Measurements from ENCODE around the gene C1orf159. TPM values are rescaled to one million over a fixed set of nuclear protein-coding genes. Genes with fewer than 3 reads are reported as not detected.

The C1orf159 gene
- total and polyA plus RNA-seq, 7 donors: 6.6 to 25.3 (median 8.2) TPM

- H3K36me3 ChIP-seq: peaks cover 0 to 53% (median 3%) of the 10 kb centered on the region in 4 donors
- no peaks in the 10 kb centered on the region for H3K9me3 ChIP-seq
- TF ChIP-seq EP300 (IDR thresholded peaks at IDR 0.05): no peak
- no peak for TF ChIP-seq POLR2A (IDR thresholded peaks at IDR 0.05)
- no peak for TF ChIP-seq POLR2AphosphoS5 (IDR thresholded peaks at IDR 0.05)
- TF ChIP-seq CTCF (IDR thresholded peaks at IDR 0.05): no peak
- no peaks in the 10 kb centered on the region for H3K4me1 ChIP-seq
- no peak overlapping the region for H3K27ac ChIP-seq
- 94 to 96% methylated on average over 26 of the region's 26 CpGs for WGBS, 2 donors
- H3K27me3 ChIP-seq: no peaks in the 10 kb centered on the region
- intact Hi-C loops (cut with DNase I): no loop called here
- no peak for DNase-seq
- H3K4me3 ChIP-seq: no peak overlapping the region
Measured at GRCh38 chr1:1046767-1047166, 69.1 kb downstream of the C1orf159 start.

- WGBS, 2 donors: 95 to 96% methylated on average over 20 of the region's 20 CpGs
- Histone ChIP-seq H3K9me3 (no peaks in the 10 kb centered on the region), H3K27me3 (no peaks in the 10 kb centered on the region), H3K4me3 (no peak overlapping the region), H3K27ac (no peak overlapping the region), H3K36me3 (peaks cover 0 to 48% (median 3%) of the 10 kb centered on the region in 4 donors), H3K4me1 (peaks cover 0 to 1% (median under 1%) of the 10 kb centered on the region in 4 donors)
- intact Hi-C loops (cut with DNase I): no loop called here
- no peak for DNase-seq
- TF ChIP-seq EP300 (IDR thresholded peaks at IDR 0.05): no peak
- TF ChIP-seq CTCF (IDR thresholded peaks at IDR 0.05): no peak
- no peak for TF ChIP-seq POLR2A (IDR thresholded peaks at IDR 0.05)
- no peak for TF ChIP-seq POLR2AphosphoS5 (IDR thresholded peaks at IDR 0.05)
Measured at GRCh38 chr1:1046243-1046642, 69.6 kb downstream of the C1orf159 start.

GRCh38 chr1:1045129-1045528 lies 70.8 kb downstream of the C1orf159 start:
- intact Hi-C loops (cut with DNase I): no loop called here
- 91 to 93% methylated on average over 23 of the region's 23 CpGs for WGBS, 2 donors
- H3K4me1 ChIP-seq: peaks cover 0 to 10% (median 7%) of the 10 kb centered on the region in 4 donors

GRCh38 chr1:1044455-1045078 lies 71.3 kb downstream of the C1orf159 start:
- no peak overlapping the region for H3K4me3 ChIP-seq
- H3K36me3 ChIP-seq: peaks cover 0 to 40% (median 3%) of the 10 kb centered on the region in 4 donors

More at GRCh38 chr1:1045129-1045528, 70.8 kb downstream of the C1orf159 start:
- Histone ChIP-seq H3K27ac (no peak overlapping the region), H3K27me3 (no peaks in the 10 kb centered on the region), H3K36me3 (peaks cover 0 to 40% (median 3%) of the 10 kb centered on the region in 4 donors), H3K4me3 (no peak overlapping the region), H3K9me3 (no peaks in the 10 kb centered on the region)
- DNase-seq: no peak
- TF ChIP-seq POLR2AphosphoS5 (IDR thresholded peaks at IDR 0.05): no peak
- TF ChIP-seq CTCF (IDR thresholded peaks at IDR 0.05): no peak
- TF ChIP-seq POLR2A (IDR thresholded peaks at IDR 0.05): no peak
- no peak for TF ChIP-seq EP300 (IDR thresholded peaks at IDR 0.05)

More at GRCh38 chr1:1044455-1045078, 71.3 kb downstream of the C1orf159 start:
- intact Hi-C loops (cut with DNase I): no loop called here
- Histone ChIP-seq H3K4me1 (peaks cover 0 to 16% (median 13%) of the 10 kb centered on the region in 4 donors), H3K27me3 (peaks cover 0 to under 1% (median 0%) of the 10 kb centered on the region in 3 donors), H3K9me3 (no peaks in the 10 kb centered on the region), H3K27ac (no peak overlapping the region)
- no peak for DNase-seq
- 93 to 94% methylated on average over 34 of the region's 34 CpGs for WGBS, 2 donors
- TF ChIP-seq POLR2A (IDR thresholded peaks at IDR 0.05) (no peak), CTCF (IDR thresholded peaks at IDR 0.05) (no peak), EP300 (IDR thresholded peaks at IDR 0.05) (no peak), POLR2AphosphoS5 (IDR thresholded peaks at IDR 0.05) (no peak)

All from sigmoid colon (tissue), 7 donors.